HT-29 (cell line): ENCODE measurements around the gene KCNE4. TPM values are rescaled to one million over a fixed set of nuclear protein-coding genes. Genes with fewer than 3 reads are reported as not detected.

Source experiments
- total RNA-seq: library from RNA; depleted of rRNA; stranded (reverse); fragments of >200 nt; shearing (Covaris generic); gene quantifications from 2 replicates; pipeline ENCODE4 v1.2.3, GENCODE V29; 2014; rRNA removed

Gene KCNE4
- total RNA-seq, 1 experiment from 2014 or later, result not detected

Other genes starting within 250 kb of the KCNE4 start
- gene ACSL3, start 191.2 kb upstream of the KCNE4 start, total RNA-seq, result 143 and 163 TPM in 2 replicates